ENCODE data around the gene ADAM11. TPM values are rescaled to one million over a fixed set of nuclear protein-coding genes. Genes with fewer than 3 reads are reported as not detected.

ADAM11 gene
- total and polyA plus RNA-seq, 9 of the 15 experiments (the other 6 are each of a cell fraction or from before 2014, with no cell fraction given), result 0.01 to 0.31 (median 0.14) TPM; not detected in 2

GRCh38 chr17:44774271-44775135, 15.7 kb downstream of the ADAM11 start (continued):
- TF ChIP-seq CREM (IDR thresholded peaks at IDR 0.05; ENCODE audit: low read depth) (peak; percentile 56; the same call in 1 of the 2 replicates), ZBTB11 (CRISPR knock-in tag; IDR thresholded peaks at IDR 0.05) (no peak), NR3C1 (CRISPR knock-in tag; IDR thresholded peaks at IDR 0.05) (peak; percentile 55; the same call in 1 of the 2 replicates), ZNF780A (CRISPR knock-in tag; IDR thresholded peaks at IDR 0.05) (no peak), JUND (IDR thresholded peaks at IDR 0.05; ENCODE audit: borderline replicate concordance, low read depth, low read length) (peak; percentile 16; the same call in 1 of the 2 replicates), JUND (tag; IDR thresholded peaks at IDR 0.05; ENCODE audit: borderline replicate concordance, low read depth, low read length) (no peak; the same call in 2 of the 3 replicates), FOXA1 (IDR thresholded peaks at IDR 0.05; ENCODE audit: borderline replicate concordance) (no peak), ARID3B (CRISPR knock-in tag; IDR thresholded peaks at IDR 0.05; ENCODE audit: borderline replicate concordance) (no peak), STAG1 (CRISPR knock-in tag; IDR thresholded peaks at IDR 0.05; ENCODE audit: borderline replicate concordance) (peak; percentile 97), TCF7 (IDR thresholded peaks at IDR 0.05; ENCODE audit: borderline replicate concordance) (0 out of 2 replicates have a peak, but pooled peaks have one; percentile 47), TOE1 (IDR thresholded peaks at IDR 0.05; ENCODE audit: borderline replicate concordance) (peak; percentile 16; the same call in 1 of the 2 replicates), TOE1 (CRISPR knock-in tag; IDR thresholded peaks at IDR 0.05; ENCODE audit: borderline replicate concordance, low read depth) (no peak), BACH1 (tag; IDR thresholded peaks at IDR 0.05) (no peak), E2F6 (IDR thresholded peaks at IDR 0.05; ENCODE audit: borderline replicate concordance in 1 of 2, extremely low read depth in 1 of 2, insufficient read depth in 1 of 2, insufficient read length in 1 of 2, low read depth in 1 of 2, low read length in 1 of 2, poor library complexity in 1 of 2, severe bottlenecking in 1 of 2) (peak; percentile 30 to 71), SUPT5H (IDR thresholded peaks at IDR 0.05) (no peak), BRD9 (IDR thresholded peaks at IDR 0.05; ENCODE audit: low read depth, partially characterized antibody) (no peak), HLTF (IDR thresholded peaks at IDR 0.05) (no peak), NCOA2 (IDR thresholded peaks at IDR 0.05; ENCODE audit: partially characterized antibody in 2 of 2) (no peak), ZNF766 (CRISPR knock-in tag; conservative IDR thresholded peaks at IDR 0.05) (no peak)
